GM12878 (cell line): ENCODE results near the gene SELE. TPM values are rescaled to one million over a fixed set of nuclear protein-coding genes. Genes with fewer than 3 reads are reported as not detected.
A peak's percentile ranks its signal among the peaks of the same experiment; 100 is the strongest.

Experiments
- ATAC-seq: fragments of 200-7000 bp; cut with Tn5 transposase; 3 replicates; pipeline ENCODE4 v1.9.1; 2020; ENCODE audit warnings: mild to moderate bottlenecking, moderate library complexity
- BruUV-seq: library from RNA; stranded (reverse); fragments of 400-500 nt; replicated peaks from 2 replicates; lab custom pipeline; 2021; lab: Mats Ljungman, UMichigan
- CTCF ChIA-PET: fragments of 300-600 bp; sonication (Branson Sonifier 250); formaldehyde crosslinking; extraction: SDS; loops from one replicate; lab custom pipeline; 2021; ENCODE audit warnings: inconsistent platforms; lab: Yijun Ruan, JAX
- POLR2A ChIA-PET: fragments of 350-600 bp; formaldehyde crosslinking; extraction: SDS; loops from one replicate; lab custom pipeline; 2021; ENCODE audit warnings: inconsistent platforms; lab: Charles Lee
- RAD21 ChIA-PET: fragments of 300-600 bp; sonication (Branson Sonifier 250); formaldehyde crosslinking; loops from one replicate; lab custom pipeline; 2023; ENCODE audit warnings: antibody characterized with exemption; ENCODE audit not compliant: unreplicated experiment; lab: Charles Lee
- SMC1A ChIA-PET: fragments of 300-600 bp; sonication (Branson Sonifier 250); formaldehyde crosslinking; loops from one replicate; lab custom pipeline; 2023; ENCODE audit not compliant: unreplicated experiment, uncharacterized antibody; lab: Charles Lee
- DNase-seq: peaks from one replicate; pipeline ENCODE4 v3.0.0-alpha.2; 2011; ENCODE audit warnings: low read depth, low spot score
- FAIRE-seq: peaks from 3 replicates; lab custom pipeline; 2011; peaks lifted over from hg19 to GRCh38; lab: Jason Lieb, UNC
- H2AFZ ChIP-seq: 2 replicates; pipeline ENCODE4 v1.6.0; 2011; ENCODE audit warnings: low read depth, low read length, control low read depth; ENCODE audit not compliant: control insufficient read depth
- H3K27ac ChIP-seq: 2 replicates; pipeline ENCODE4 v1.5.1; 2011; ENCODE audit warnings: control low read depth; ENCODE audit not compliant: control insufficient read depth, insufficient read depth
- H3K27me3 ChIP-seq, 2 experiments: replicated peaks in 1 of 2; 2 replicates each; pipeline versions ENCODE4 v1.6.0 to v1.6.1; 2011; ENCODE audit warnings: low read length in 1 of 2; ENCODE audit not compliant: control insufficient read depth in 2 of 2, insufficient read depth in 2 of 2
- H3K36me3 ChIP-seq, 2 experiments: 2 replicates each; pipeline ENCODE4 v1.5.1; 2011; ENCODE audit warnings: low read length in 1 of 2; ENCODE audit not compliant: control insufficient read depth in 2 of 2, insufficient read depth in 2 of 2
- H3K4me1 ChIP-seq: 2 replicates; pipeline ENCODE4 v1.6.1; 2011; ENCODE audit warnings: mild to moderate bottlenecking, low read length, moderate library complexity, mixed read lengths; ENCODE audit not compliant: control insufficient read depth, insufficient read depth
- H3K4me2 ChIP-seq: 2 replicates; pipeline ENCODE4 v1.6.0; 2011; ENCODE audit warnings: control low read depth; ENCODE audit not compliant: control insufficient read depth, insufficient read depth
- H3K4me3 ChIP-seq: fragments of 200-600 bp; sonication (generic); 2 replicates; pipeline ENCODE4 v1.5.1; 2016
- H3K79me2 ChIP-seq: 2 replicates; pipeline ENCODE4 v1.6.0; 2011; ENCODE audit warnings: low read length; ENCODE audit not compliant: control insufficient read depth, insufficient read depth
- H3K9ac ChIP-seq: 2 replicates; pipeline ENCODE4 v1.8.0; 2011; ENCODE audit warnings: low read length, control low read depth, mixed read lengths; ENCODE audit not compliant: control insufficient read depth, insufficient read depth
- H3K9me3 ChIP-seq: replicated peaks from 3 replicates; pipeline ENCODE4 v1.5.1; 2011; ENCODE audit warnings: mild to moderate bottlenecking, low read length; ENCODE audit not compliant: control insufficient read depth, insufficient read depth
- H4K20me1 ChIP-seq: 2 replicates; pipeline ENCODE4 v1.6.0; 2011; ENCODE audit not compliant: control insufficient read depth, insufficient read depth
- BCL3 ChIP-seq: IDR thresholded peaks from 2 replicates; pipeline ENCODE4 v1.6.1; 2011; ENCODE audit warnings: borderline replicate concordance, low read depth, mild to moderate bottlenecking, moderate library complexity, low read length; ENCODE audit not compliant: insufficient read depth, poor library complexity, severe bottlenecking
- CBX3 ChIP-seq: fragments of 200-600 bp; sonication (generic); IDR thresholded peaks from 2 replicates; pipeline ENCODE4 v1.6.1; 2016; ENCODE audit warnings: low read depth, borderline replicate concordance
- CREB1 ChIP-seq: IDR thresholded peaks from 2 replicates; pipeline ENCODE4 v1.6.1; 2012; ENCODE audit warnings: low read depth, mild to moderate bottlenecking, inconsistent platforms
- ETV6 ChIP-seq, 2 experiments: fragments of 450-650 bp in 1 of 2; IDR thresholded peaks in 1 of 2; conservative IDR thresholded peaks in 1 of 2; 2 replicates each; pipeline ENCODE4 v1.6.1; 2014; ENCODE audit warnings: antibody characterized with exemption in 1 of 2, borderline replicate concordance in 1 of 2, low read depth in 1 of 2, mild to moderate bottlenecking in 1 of 2, moderate library complexity in 1 of 2
- HCFC1 ChIP-seq: fragments of 150-350 bp; IDR thresholded peaks from 2 replicates; pipeline ENCODE4 v1.6.1; 2014; ENCODE audit warnings: low read length
- IKZF1 ChIP-seq: fragments of 450-650 bp; conservative IDR thresholded peaks from 2 replicates; pipeline ENCODE4 v1.6.1; 2017; ENCODE audit warnings: antibody characterized with exemption, mild to moderate bottlenecking
- JUNB ChIP-seq: IDR thresholded peaks from 2 replicates; pipeline ENCODE4 v1.6.1; 2016; ENCODE audit warnings: antibody characterized with exemption, mild to moderate bottlenecking
- KLF5 ChIP-seq: fragments of 450-650 bp; IDR thresholded peaks from 2 replicates; pipeline ENCODE4 v1.6.1; 2014; ENCODE audit warnings: mild to moderate bottlenecking; ENCODE audit not compliant: partially characterized antibody
- NFYB ChIP-seq: IDR thresholded peaks from 2 replicates; pipeline ENCODE4 v1.6.1; 2011; ENCODE audit warnings: low read depth, mild to moderate bottlenecking, low read length, improper control_type of control experiment, moderate library complexity; ENCODE audit not compliant: insufficient read depth
- NR2F1 ChIP-seq: fragments of 450-650 bp; conservative IDR thresholded peaks from 2 replicates; pipeline ENCODE4 v1.6.1; 2017; ENCODE audit warnings: mild to moderate bottlenecking
- NRF1 ChIP-seq: conservative IDR thresholded peaks from 2 replicates; pipeline ENCODE4 v1.6.1; 2011; ENCODE audit warnings: mild to moderate bottlenecking, low read depth, low read length, improper control_type of control experiment
- POU2F2 ChIP-seq: IDR thresholded peaks from 3 replicates; pipeline ENCODE4 v1.6.1; 2011; ENCODE audit warnings: low read depth, mild to moderate bottlenecking, low read length, borderline replicate concordance
- RAD51 ChIP-seq: fragments of 450-650 bp; IDR thresholded peaks from 2 replicates; pipeline ENCODE4 v1.6.1; 2016; ENCODE audit warnings: moderate library complexity, mild to moderate bottlenecking, inconsistent platforms
- SIX5 ChIP-seq: IDR thresholded peaks from 2 replicates; pipeline ENCODE4 v1.6.1; 2011; ENCODE audit warnings: mild to moderate bottlenecking, low read depth, low read length, moderate library complexity; ENCODE audit not compliant: severe bottlenecking
- SMAD1 ChIP-seq: fragments of 450-650 bp; IDR thresholded peaks from 2 replicates; pipeline ENCODE4 v1.6.1; 2018; ENCODE audit warnings: mild to moderate bottlenecking, low read depth; ENCODE audit not compliant: partially characterized antibody
- TAF1 ChIP-seq: IDR thresholded peaks from 2 replicates; pipeline ENCODE4 v1.6.1; 2011; ENCODE audit warnings: mild to moderate bottlenecking, low read depth, low read length, borderline replicate concordance
- WRNIP1 ChIP-seq: IDR thresholded peaks from 2 replicates; pipeline ENCODE4 v1.6.1; 2011; ENCODE audit warnings: low read depth, low read length, improper control_type of control experiment, borderline replicate concordance
- YBX1 ChIP-seq: fragments of 450-650 bp; IDR thresholded peaks from 2 replicates; pipeline ENCODE4 v1.6.1; 2016; ENCODE audit warnings: antibody characterized with exemption
- ZNF24 ChIP-seq: fragments of 450-650 bp; IDR thresholded peaks from 2 replicates; pipeline ENCODE4 v1.6.1; 2017; ENCODE audit warnings: antibody characterized with exemption, mild to moderate bottlenecking
- ZNF384 ChIP-seq: IDR thresholded peaks from 2 replicates; pipeline ENCODE4 v1.6.1; 2012; ENCODE audit warnings: low read depth, mild to moderate bottlenecking, low read length, improper control_type of control experiment, borderline replicate concordance
- ZSCAN29 ChIP-seq: fragments of 450-650 bp; IDR thresholded peaks from 2 replicates; pipeline ENCODE4 v1.6.1; 2017; ENCODE audit warnings: mild to moderate bottlenecking, moderate library complexity
- WGBS: methylation state at CpG from one replicate; pipeline ENCODE4 v1.1.6; 2016; ENCODE audit warnings: low lambda C conversion rate; ENCODE audit not compliant: insufficient replicate concordance, insufficient coverage; ENCODE audit errors: missing lambda C conversion rate; 5-methylcytosine and 5-hydroxymethylcytosine counted together
- in situ Hi-C: fragments of 300-500 bp; cut with MboI; formaldehyde crosslinking; loops from 9 replicates; pipeline ENCODE4 v1.14.3; 2018; ENCODE audit warnings: mixed read lengths
- intact Hi-C: fragments of 100-400 bp; cut with micrococcal nuclease; formaldehyde crosslinking; loops from one replicate; pipeline ENCODE4 v1.14.2; 2022; ENCODE audit not compliant: unreplicated experiment
- polyA plus RNA-seq, 11 experiments: library from polyadenylated mRNA; depleted of rRNA in 4 of 11; unstranded in 6 of 11; stranded (reverse) in 5 of 11; fragments of >200 nt; fragmentation: Nextera tagmentation in 4 of 11; fragmentation: Illumina TruSeq in 1 of 11; extraction: Ambion mirVana in 4 of 11; extraction: Trizol in 1 of 11; gene quantifications; 1 replicate in 1 of 11; 2 replicates in 10 of 11; pipeline versions ENCODE4 v1.2.1 to v1.2.3, GENCODE V29; 2011 to 2016; ENCODE audit warnings: inconsistent platforms in 2 of 11, missing spikeins in 2 of 11, low read depth in 1 of 11
- total RNA-seq, 4 experiments: library from RNA; depleted of rRNA in 3 of 4; stranded (reverse); fragments of >200 nt in 3 of 4; fragmentation: Illumina TruSeq in 1 of 4; extraction: Trizol in 1 of 4; gene quantifications; 2 replicates each; pipeline versions ENCODE4 v1.2.1 to v1.2.3, GENCODE V29; 2013 to 2021

Gene SELE
- total and polyA plus RNA-seq, 10 of the 15 experiments (the other 5 are each of a cell fraction or from before 2014, with no cell fraction given): not detected

GRCh38 chr1:169697755-169698154 lies 36.1 kb downstream of the SELE start (continued):
- TF ChIP-seq RAD51: peak; percentile 29; the same call in 1 of the 2 replicates
- TF ChIP-seq SMAD1: no peak

GRCh38 chr1:169696273-169697100 lies 37.4 kb downstream of the SELE start:
- SMC1A ChIA-PET: interaction anchor here (0.6 to 10.1 kb wide), 13 partner anchors 11 to 386 kb away, joined by 3 to 176 read pairs (median 5); partner anchors contain the start of genes F5 and METTL18
- no peak for TF ChIP-seq NR2F1
- no peak for TF ChIP-seq NFYB
- no peak for TF ChIP-seq SMAD1
- TF ChIP-seq CBX3: no peak
- TF ChIP-seq KLF5: no peak
- no peak for TF ChIP-seq ZNF384
- no peak for TF ChIP-seq TAF1
- TF ChIP-seq YBX1: no peak
- no peak for TF ChIP-seq BCL3
- no peak for TF ChIP-seq NRF1
- TF ChIP-seq IKZF1: no peak
- peak; percentile 82; the same call in 1 of the 2 replicates for TF ChIP-seq ZNF24
- TF ChIP-seq HCFC1: no peak
- no peak for TF ChIP-seq WRNIP1
- TF ChIP-seq ETV6 (conservative IDR thresholded peaks at IDR 0.05 in 1 of 2, IDR thresholded peaks at IDR 0.05 in 1 of 2; ENCODE audit: borderline replicate concordance in 1 of 2, low read depth in 1 of 2): peak in 1 of 2 experiments; percentile 49; a peak in 1 of 4 replicates
- TF ChIP-seq SIX5: no peak
- TF ChIP-seq ZSCAN29: no peak
- no peak for TF ChIP-seq CREB1
- 0 out of 2 replicates have a peak, but pooled peaks have one; percentile 9 for TF ChIP-seq JUNB
- no peak for TF ChIP-seq POU2F2

More at GRCh38 chr1:169696273-169697100, 37.4 kb downstream of the SELE start:
- 34% methylated on average over 3 of the region's 3 CpGs for WGBS
- in situ Hi-C loops (no loop called here), intact Hi-C loops (loop anchor here (2.0 to 10.0 kb wide), 4 partner anchors 14 to 376 kb away; partner anchors contain the start of genes KIFAP3, SCYL3 and SELL)
- ATAC-seq (0 out of 3 replicates have a peak, but pooled peaks have one; percentile 7), DNase-seq (no peak), FAIRE-seq (no peak)
- CTCF ChIA-PET: interaction anchor here (0.9 to 7.7 kb wide), 6 partner anchors 11 to 94 kb away, joined by 3 to 125 read pairs (median 30); no protein-coding TSS in a partner anchor
- Histone ChIP-seq H3K4me1 (peaks cover 67% of the 10 kb centered on the region), H3K27ac (peak overlapping the region; percentile 91), H3K4me3 (no peak overlapping the region), H3K36me3 (no peaks in the 10 kb centered on the region; a peak in 1 of 4 replicates), H3K27me3 (no peaks in the 10 kb centered on the region), H4K20me1 (no peaks in the 10 kb centered on the region), H3K4me2 (peak overlapping the region; percentile 15; the same call in 1 of the 2 replicates), H2AFZ (peak overlapping the region; percentile 24; the same call in 1 of the 2 replicates), H3K79me2 (no peaks in the 10 kb centered on the region), H3K9me3 (no peaks in the 10 kb centered on the region), H3K9ac (no peak overlapping the region)
- POLR2A ChIA-PET: interaction anchor here (0.6 to 8.1 kb wide), 6 partner anchors 11 to 1732 kb away, joined by 3 to 64 read pairs (median 4); no protein-coding TSS in a partner anchor
- RAD21 ChIA-PET: interaction anchor here (1.0 to 3.2 kb wide), 7 partner anchors 12 to 1096 kb away, joined by 3 to 25 read pairs (median 5); partner anchors contain the start of gene METTL18
- BruUV-seq: no TSS peak
